T-helper 2 cell treated with Interferon-gamma antibody and Interleukin-4, amounts not matched to agents 5 μg/mL and 100 μg/mL, for 36 hours (primary cell): ENCODE data around the gene AADACL3.

Experiments used
- DNase-seq: peaks from one replicate; pipeline ENCODE4 v3.0.0; 2021; ENCODE audit warnings: low spot score
- H3K27ac Mint-ChIP-seq: one replicate; pipeline ENCODE4 v1.8.0; 2021; ENCODE audit warnings: mild to moderate bottlenecking, mixed read lengths
- H3K27me3 Mint-ChIP-seq: one replicate; pipeline ENCODE4 v1.8.0; 2021; ENCODE audit warnings: low read depth, mixed read lengths
- H3K36me3 Mint-ChIP-seq: one replicate; pipeline ENCODE4 v1.8.0; 2021; ENCODE audit warnings: low read depth, mixed read lengths
- H3K4me1 Mint-ChIP-seq: one replicate; pipeline ENCODE4 v1.8.0; 2021; ENCODE audit warnings: low read depth, mixed read lengths
- H3K4me3 Mint-ChIP-seq: one replicate; pipeline ENCODE4 v1.8.0; 2022; ENCODE audit warnings: mild to moderate bottlenecking, moderate library complexity, mixed read lengths
- H3K9me3 Mint-ChIP-seq: one replicate; pipeline ENCODE4 v1.8.0; 2021; ENCODE audit warnings: mixed read lengths

The AADACL3 gene

GRCh38 chr1:12734651-12735050 lies 18.7 kb downstream of the AADACL3 start:
- peaks cover 19% of the 10 kb centered on the region for H3K9me3 Mint-ChIP-seq
- H3K4me3 Mint-ChIP-seq: no peak overlapping the region
- no peak for DNase-seq
- no peaks in the 10 kb centered on the region for H3K36me3 Mint-ChIP-seq
- H3K4me1 Mint-ChIP-seq: no peaks in the 10 kb centered on the region
- no peak overlapping the region for H3K27ac Mint-ChIP-seq
- peaks cover 33% of the 10 kb centered on the region for H3K27me3 Mint-ChIP-seq

GRCh38 chr1:12738934-12739333 lies 23.0 kb downstream of the AADACL3 start:
- H3K36me3 Mint-ChIP-seq: no peaks in the 10 kb centered on the region
- H3K27me3 Mint-ChIP-seq: peaks cover 27% of the 10 kb centered on the region
- peaks cover 7% of the 10 kb centered on the region for H3K9me3 Mint-ChIP-seq
- H3K27ac Mint-ChIP-seq: no peak overlapping the region
- H3K4me3 Mint-ChIP-seq: no peak overlapping the region
- H3K4me1 Mint-ChIP-seq: no peaks in the 10 kb centered on the region
- DNase-seq: no peak

DNA sequence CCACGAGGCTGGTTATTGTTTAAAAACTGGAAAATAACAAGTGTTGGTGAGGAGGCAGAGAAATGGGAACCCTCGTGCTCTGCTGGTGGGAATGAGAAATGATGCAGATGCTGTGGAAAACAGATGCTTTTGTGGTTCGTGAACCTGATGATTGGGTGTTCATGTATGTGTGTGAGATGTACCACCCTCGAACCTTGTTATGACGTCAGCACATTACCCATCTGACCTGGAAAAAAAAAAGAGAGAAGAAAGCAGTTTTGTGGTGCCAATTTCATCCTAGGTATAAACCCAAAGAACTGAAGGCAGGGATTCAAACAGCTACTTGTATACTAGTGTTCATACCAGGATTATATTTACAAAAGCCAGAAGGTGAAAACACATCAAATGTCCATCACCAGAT lies 23.7 kb downstream of the AADACL3 start:
- Mint-ChIP-seq H3K27ac (no peak overlapping the region), H3K4me3 (no peak overlapping the region), H3K27me3 (peaks cover 26% of the 10 kb centered on the region), H3K36me3 (no peaks in the 10 kb centered on the region), H3K9me3 (peaks cover 7% of the 10 kb centered on the region), H3K4me1 (no peaks in the 10 kb centered on the region)
- no peak for DNase-seq

GRCh38 chr1:12741946-12742345 lies 26.0 kb downstream of the AADACL3 start:
- peaks cover 3% of the 10 kb centered on the region for H3K9me3 Mint-ChIP-seq
- no peak overlapping the region for H3K4me3 Mint-ChIP-seq
- no peak for DNase-seq
- no peaks in the 10 kb centered on the region for H3K36me3 Mint-ChIP-seq
- peaks cover 27% of the 10 kb centered on the region for H3K27me3 Mint-ChIP-seq
- peaks cover 13% of the 10 kb centered on the region for H3K4me1 Mint-ChIP-seq
- H3K27ac Mint-ChIP-seq: no peak overlapping the region

GRCh38 chr1:12745126-12745991 lies 29.4 kb downstream of the AADACL3 start:
- Mint-ChIP-seq H3K27me3 (peaks cover 26% of the 10 kb centered on the region), H3K27ac (peak overlapping the region; percentile 17), H3K4me3 (peak overlapping the region; percentile 7), H3K9me3 (peaks cover 29% of the 10 kb centered on the region), H3K4me1 (peaks cover 13% of the 10 kb centered on the region), H3K36me3 (no peaks in the 10 kb centered on the region)
- no peak for DNase-seq

GRCh38 chr1:12745992-12746323 lies 30.0 kb downstream of the AADACL3 start, which contains the start of gene CFAP107:
TSS of gene CFAP107 (plus strand) at chr1:12746200. CDS start at chr1:12746431, 231 bp downstream.
- H3K27me3 Mint-ChIP-seq: peaks cover 30% of the 10 kb centered on the region
- H3K9me3 Mint-ChIP-seq: peaks cover 32% of the 10 kb centered on the region
- H3K27ac Mint-ChIP-seq: peak within 1 kb of the TSS; percentile 47
- no peaks in the 10 kb centered on the region for H3K36me3 Mint-ChIP-seq
- H3K4me3 Mint-ChIP-seq: peak within 1 kb of the TSS; percentile 7
- peak; percentile 24 for DNase-seq
- peaks cover 13% of the 10 kb centered on the region for H3K4me1 Mint-ChIP-seq

DNA sequence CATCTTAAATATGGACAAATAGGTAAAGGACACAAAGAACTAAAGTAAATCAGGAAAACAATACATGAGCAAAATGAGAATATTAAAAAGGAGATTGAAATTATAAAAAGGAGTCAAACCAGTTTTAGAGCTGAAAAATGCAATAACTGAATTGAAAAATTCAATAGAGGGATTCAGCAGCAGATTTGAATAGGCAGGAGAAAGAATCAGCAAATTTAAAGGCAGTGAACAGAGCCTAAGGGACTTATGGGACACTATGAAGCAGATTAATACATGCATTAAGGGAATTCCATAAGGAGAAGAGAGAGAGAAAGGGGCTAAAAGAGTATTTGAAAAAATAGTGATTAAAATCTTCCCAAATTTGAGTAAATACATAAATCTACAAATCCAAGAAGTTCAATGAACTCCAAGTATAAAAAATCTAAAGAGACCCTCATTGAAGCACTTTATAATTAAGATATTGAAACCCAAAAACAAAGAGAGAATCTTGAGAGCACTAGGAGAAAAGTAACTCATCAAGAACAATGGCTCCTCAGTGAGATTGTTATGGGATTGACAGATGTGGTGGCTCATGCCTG lies 33.0 kb downstream of the AADACL3 start:
- Mint-ChIP-seq H3K4me1 (peaks cover 13% of the 10 kb centered on the region), H3K27me3 (peaks cover 37% of the 10 kb centered on the region), H3K27ac (no peak overlapping the region), H3K4me3 (no peak overlapping the region), H3K9me3 (peaks cover 32% of the 10 kb centered on the region), H3K36me3 (no peaks in the 10 kb centered on the region)
- DNase-seq: no peak

- Mint-ChIP-seq H3K27me3 (peaks cover 22% of the 10 kb centered on the region), H3K4me1 (no peaks in the 10 kb centered on the region), H3K27ac (no peak overlapping the region), H3K9me3 (peaks cover 10% of the 10 kb centered on the region), H3K36me3 (no peaks in the 10 kb centered on the region), H3K4me3 (no peak overlapping the region)
- no peak for DNase-seq
Observed at GRCh38 chr1:12754738-12755137, 38.8 kb downstream of the AADACL3 start.

- peaks cover 13% of the 10 kb centered on the region for H3K27me3 Mint-ChIP-seq
- no peak overlapping the region for H3K27ac Mint-ChIP-seq
- H3K4me3 Mint-ChIP-seq: no peak overlapping the region
- no peaks in the 10 kb centered on the region for H3K9me3 Mint-ChIP-seq
- H3K36me3 Mint-ChIP-seq: no peaks in the 10 kb centered on the region
- H3K4me1 Mint-ChIP-seq: no peaks in the 10 kb centered on the region
- no peak for DNase-seq
Observed at GRCh38 chr1:12756273-12756672, 40.4 kb downstream of the AADACL3 start.

- no peak overlapping the region for H3K4me3 Mint-ChIP-seq
- no peaks in the 10 kb centered on the region for H3K36me3 Mint-ChIP-seq
- DNase-seq: no peak
- H3K27me3 Mint-ChIP-seq: peaks cover 10% of the 10 kb centered on the region
- no peaks in the 10 kb centered on the region for H3K4me1 Mint-ChIP-seq
- no peak overlapping the region for H3K27ac Mint-ChIP-seq
- no peaks in the 10 kb centered on the region for H3K9me3 Mint-ChIP-seq
Observed at GRCh38 chr1:12756768-12757413, 41.0 kb downstream of the AADACL3 start.

GRCh38 chr1:12757836-12758235 lies 41.9 kb downstream of the AADACL3 start:
- H3K9me3 Mint-ChIP-seq: no peaks in the 10 kb centered on the region
- DNase-seq: no peak
- no peak overlapping the region for H3K4me3 Mint-ChIP-seq
- H3K27ac Mint-ChIP-seq: no peak overlapping the region
- peaks cover 9% of the 10 kb centered on the region for H3K27me3 Mint-ChIP-seq
- no peaks in the 10 kb centered on the region for H3K36me3 Mint-ChIP-seq
- no peaks in the 10 kb centered on the region for H3K4me1 Mint-ChIP-seq

DNA sequence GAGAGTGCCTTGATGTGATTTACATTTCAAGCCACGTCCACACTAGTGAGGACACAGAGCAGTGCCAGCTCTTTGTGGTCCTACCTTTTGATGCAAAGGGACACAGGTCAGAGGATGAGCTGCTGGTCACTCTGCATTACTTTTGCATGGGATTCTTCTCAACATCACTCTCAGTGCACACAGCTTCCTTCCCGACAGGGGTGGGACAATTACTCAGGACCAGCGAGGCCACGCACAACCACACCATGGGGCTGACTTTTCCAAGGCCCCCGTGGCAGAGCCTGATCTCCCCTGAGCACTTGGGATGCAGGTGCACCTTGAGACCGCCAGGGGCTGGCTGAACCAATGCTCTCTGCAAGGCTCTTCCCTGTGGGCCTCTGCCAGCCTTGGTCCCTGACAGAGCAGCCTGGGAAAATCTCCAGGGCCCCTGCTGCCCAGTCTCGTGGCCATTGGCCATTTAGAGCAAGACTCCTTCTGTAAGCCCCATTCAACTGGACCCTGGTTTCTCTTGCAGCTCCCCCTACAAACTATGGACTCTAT lies 44.4 kb downstream of the AADACL3 start:
- Mint-ChIP-seq H3K36me3 (no peaks in the 10 kb centered on the region), H3K9me3 (no peaks in the 10 kb centered on the region), H3K27ac (no peak overlapping the region), H3K4me1 (no peaks in the 10 kb centered on the region), H3K27me3 (no peaks in the 10 kb centered on the region), H3K4me3 (no peak overlapping the region)
- no peak for DNase-seq

DNA sequence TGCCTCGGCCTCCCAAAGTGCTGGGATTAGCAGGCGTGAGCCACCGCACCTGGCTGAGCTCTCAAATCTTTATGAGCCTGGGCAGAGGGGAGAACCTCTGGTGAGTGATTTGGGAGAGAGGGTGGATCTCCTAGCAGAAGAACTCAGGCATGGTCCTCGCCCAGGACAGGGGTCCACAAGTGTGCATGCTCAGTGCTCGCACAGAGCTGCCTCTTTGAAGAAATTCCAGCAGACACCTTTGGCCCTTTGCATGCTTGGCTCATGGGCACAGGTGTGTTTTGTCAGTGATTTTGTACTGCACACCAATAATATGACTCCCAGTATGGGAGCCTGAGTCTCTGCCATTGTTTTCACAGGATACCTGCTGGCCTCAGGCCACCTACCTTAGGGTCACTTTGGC lies 45.9 kb downstream of the AADACL3 start:
- Mint-ChIP-seq H3K4me3 (no peak overlapping the region), H3K27ac (no peak overlapping the region), H3K4me1 (no peaks in the 10 kb centered on the region), H3K36me3 (no peaks in the 10 kb centered on the region), H3K27me3 (peaks cover 3% of the 10 kb centered on the region), H3K9me3 (no peaks in the 10 kb centered on the region)
- no peak for DNase-seq

GRCh38 chr1:12762766-12763165 lies 46.9 kb downstream of the AADACL3 start:
- H3K9me3 Mint-ChIP-seq: no peaks in the 10 kb centered on the region
- no peaks in the 10 kb centered on the region for H3K36me3 Mint-ChIP-seq
- no peaks in the 10 kb centered on the region for H3K4me1 Mint-ChIP-seq
- no peak overlapping the region for H3K4me3 Mint-ChIP-seq
- DNase-seq: no peak
- no peak overlapping the region for H3K27ac Mint-ChIP-seq
- peaks cover 6% of the 10 kb centered on the region for H3K27me3 Mint-ChIP-seq
